Measurements from ENCODE around the gene DNAH2. TPM values are rescaled to one million over a fixed set of nuclear protein-coding genes. Genes with fewer than 3 reads are reported as not detected.

The DNAH2 gene
- polyA plus RNA-seq, 1 donor from 2014 or later: 2.0 TPM

GRCh38 chr17:7789131-7789530 is 71.6 kb downstream of the DNAH2 start:
- Histone ChIP-seq H3K4me2 (ENCODE audit: low read length) (no peak overlapping the region), H3F3A (ENCODE audit: insufficient read depth, low read length, poor library complexity, severe bottlenecking) (no peaks in the 10 kb centered on the region), H3K4me3 (ENCODE audit: low read length) (no peak overlapping the region), H3K9me2 (ENCODE audit: insufficient read depth, low read length) (no peaks in the 10 kb centered on the region), H3K9ac (ENCODE audit: low read length) (no peak overlapping the region), H3K27me3 (ENCODE audit: insufficient read depth, low read depth, low read length) (no peaks in the 10 kb centered on the region), H3K9me3 (ENCODE audit: low read length) (no peaks in the 10 kb centered on the region), H3K36me3 (ENCODE audit: insufficient read depth, low read length) (no peaks in the 10 kb centered on the region), H4K20me1 (ENCODE audit: insufficient read depth) (no peaks in the 10 kb centered on the region), H2AFZ (ENCODE audit: low read depth, low read length) (no peak overlapping the region), H3K27ac (ENCODE audit: low read length) (no peak overlapping the region), H3K79me2 (replicated peaks; ENCODE audit: insufficient read depth, low read length) (no peaks in the 10 kb centered on the region)
- no peak for TF ChIP-seq RAD21 (conservative IDR thresholded peaks at IDR 0.05)
- TF ChIP-seq SMC3 (conservative IDR thresholded peaks at IDR 0.05; ENCODE audit: poor library complexity): no peak
- no peak for TF ChIP-seq CTCF (IDR thresholded peaks at IDR 0.05; ENCODE audit: poor library complexity, severe bottlenecking)
- no peak for TF ChIP-seq MXI1 (conservative IDR thresholded peaks at IDR 0.05; ENCODE audit: poor library complexity, severe bottlenecking)
- no peak for TF ChIP-seq TAF1 (IDR thresholded peaks at IDR 0.05; ENCODE audit: low read depth)
- TF ChIP-seq EP300 (conservative IDR thresholded peaks at IDR 0.05; ENCODE audit: poor library complexity, severe bottlenecking): no peak
- no peak for TF ChIP-seq EZH2 (IDR thresholded peaks at IDR 0.05; ENCODE audit: borderline replicate concordance, insufficient read depth, low read length, poor library complexity, severe bottlenecking)
- TF ChIP-seq POLR2AphosphoS5 (IDR thresholded peaks at IDR 0.05): no peak

GRCh38 chr17:7790150-7790549 is 72.6 kb downstream of the DNAH2 start:
- Histone ChIP-seq H3K9me2 (ENCODE audit: insufficient read depth, low read length) (no peaks in the 10 kb centered on the region), H2AFZ (ENCODE audit: low read depth, low read length) (no peak overlapping the region), H4K20me1 (ENCODE audit: insufficient read depth) (no peaks in the 10 kb centered on the region), H3K27me3 (ENCODE audit: insufficient read depth, low read depth, low read length) (no peaks in the 10 kb centered on the region), H3K36me3 (ENCODE audit: insufficient read depth, low read length) (no peaks in the 10 kb centered on the region), H3K9ac (ENCODE audit: low read length) (no peak overlapping the region), H3K27ac (ENCODE audit: low read length) (no peak overlapping the region), H3K4me3 (ENCODE audit: low read length) (no peak overlapping the region), H3F3A (ENCODE audit: insufficient read depth, low read length, poor library complexity, severe bottlenecking) (no peaks in the 10 kb centered on the region), H3K4me2 (ENCODE audit: low read length) (no peak overlapping the region), H3K9me3 (ENCODE audit: low read length) (no peaks in the 10 kb centered on the region), H3K79me2 (replicated peaks; ENCODE audit: insufficient read depth, low read length) (no peaks in the 10 kb centered on the region)
- TF ChIP-seq REST (IDR thresholded peaks at IDR 0.05; ENCODE audit: borderline replicate concordance): no peak
- TF ChIP-seq RAD21 (conservative IDR thresholded peaks at IDR 0.05): no peak
- TF ChIP-seq MXI1 (conservative IDR thresholded peaks at IDR 0.05; ENCODE audit: poor library complexity, severe bottlenecking): no peak
- TF ChIP-seq SMC3 (conservative IDR thresholded peaks at IDR 0.05; ENCODE audit: poor library complexity): no peak
- no peak for TF ChIP-seq POLR2AphosphoS5 (IDR thresholded peaks at IDR 0.05)
- TF ChIP-seq TAF1 (IDR thresholded peaks at IDR 0.05; ENCODE audit: low read depth): no peak
- TF ChIP-seq EZH2 (IDR thresholded peaks at IDR 0.05; ENCODE audit: borderline replicate concordance, insufficient read depth, low read length, poor library complexity, severe bottlenecking): no peak
- TF ChIP-seq EP300 (conservative IDR thresholded peaks at IDR 0.05; ENCODE audit: poor library complexity, severe bottlenecking): no peak
- no peak for TF ChIP-seq CTCF (IDR thresholded peaks at IDR 0.05; ENCODE audit: poor library complexity, severe bottlenecking)
